GM23248 (cell line): ENCODE results near the gene RAB1A.

Experiments used
- EZH2 ChIP-seq: fragments of 200-600 bp; sonication (generic); IDR thresholded peaks from 2 replicates; pipeline ENCODE4 v1.6.1; 2018; ENCODE audit warnings: antibody characterized with exemption, mild to moderate bottlenecking; ENCODE audit not compliant: insufficient read depth, poor library complexity, severe bottlenecking
- EZH2phosphoT487 ChIP-seq: fragments of 200-600 bp; sonication (generic); IDR thresholded peaks from 2 replicates; pipeline ENCODE4 v1.6.1; 2018; ENCODE audit warnings: antibody characterized with exemption, moderate library complexity, mild to moderate bottlenecking, low read depth; ENCODE audit not compliant: insufficient read depth

GRCh38 chr2:65128297-65129190, 1.4 kb downstream of the RAB1A start:
- no peak for TF ChIP-seq EZH2
- no peak for TF ChIP-seq EZH2phosphoT487
